Hippocampal formation (tissue), 2 donors: ENCODE data around the gene ZNF140.
A peak's percentile ranks its signal among the peaks of the same experiment; 100 is the strongest.

Experiments
- DNase-seq, 2 donors: peaks; one replicate each; lab custom pipeline; 2025; lab: John Stamatoyannopoulos, UW

ZNF140 gene

GRCh38 chr12:133080368-133081158 is at the start of gene ZNF140:
TSS of gene ZNF140 (plus strand) at chr12:133080923. CDS start at chr12:133081321, 398 bp downstream.
- DNase-seq: peak; percentile 97 to 98

- peak; percentile 88 to 91 for DNase-seq
Observed at GRCh38 chr12:133037207-133038005, 43.3 kb upstream of the ZNF140 start, which contains the start of gene ZNF84. TSS of gene ZNF84 (plus strand) at chr12:133037509. CDS start at chr12:133041468, 3,959 bp downstream.

GRCh38 chr12:133038118-133038709 is 42.5 kb upstream of the ZNF140 start:
- no peak for DNase-seq

DNA sequence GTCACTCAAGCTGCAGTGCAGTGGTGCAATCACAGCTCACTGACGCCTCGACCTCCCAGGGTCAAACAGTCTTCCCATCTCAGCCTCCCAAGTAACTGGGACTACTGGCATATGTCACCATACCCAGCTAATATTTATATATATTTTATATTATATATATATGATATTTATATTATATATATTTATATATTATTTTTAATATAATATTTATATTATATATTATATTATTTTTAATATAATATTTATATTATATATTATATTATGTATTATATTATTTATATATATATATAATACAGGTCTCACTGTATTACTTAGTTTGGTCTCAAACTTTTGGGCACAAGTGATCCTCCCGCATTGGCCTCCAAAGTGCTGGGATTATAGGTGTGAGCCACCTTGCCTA is 34.0 kb upstream of the ZNF140 start:
- DNase-seq: no peak

DNA sequence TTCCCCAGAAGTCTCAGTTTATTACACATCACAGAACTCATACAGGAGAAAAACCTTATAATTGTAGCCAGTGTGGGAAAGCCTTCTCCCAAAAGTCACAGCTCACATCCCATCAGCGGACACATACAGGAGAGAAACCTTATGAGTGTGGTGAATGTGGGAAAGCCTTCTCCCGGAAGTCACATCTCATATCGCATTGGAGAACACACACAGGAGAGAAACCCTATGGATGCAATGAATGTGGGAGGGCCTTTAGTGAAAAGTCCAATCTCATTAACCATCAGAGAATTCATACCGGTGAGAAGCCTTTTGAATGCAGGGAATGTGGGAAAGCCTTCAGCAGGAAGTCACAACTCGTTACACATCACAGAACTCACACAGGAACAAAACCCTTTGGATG is 23.3 kb upstream of the ZNF140 start:
- no peak for DNase-seq

DNA sequence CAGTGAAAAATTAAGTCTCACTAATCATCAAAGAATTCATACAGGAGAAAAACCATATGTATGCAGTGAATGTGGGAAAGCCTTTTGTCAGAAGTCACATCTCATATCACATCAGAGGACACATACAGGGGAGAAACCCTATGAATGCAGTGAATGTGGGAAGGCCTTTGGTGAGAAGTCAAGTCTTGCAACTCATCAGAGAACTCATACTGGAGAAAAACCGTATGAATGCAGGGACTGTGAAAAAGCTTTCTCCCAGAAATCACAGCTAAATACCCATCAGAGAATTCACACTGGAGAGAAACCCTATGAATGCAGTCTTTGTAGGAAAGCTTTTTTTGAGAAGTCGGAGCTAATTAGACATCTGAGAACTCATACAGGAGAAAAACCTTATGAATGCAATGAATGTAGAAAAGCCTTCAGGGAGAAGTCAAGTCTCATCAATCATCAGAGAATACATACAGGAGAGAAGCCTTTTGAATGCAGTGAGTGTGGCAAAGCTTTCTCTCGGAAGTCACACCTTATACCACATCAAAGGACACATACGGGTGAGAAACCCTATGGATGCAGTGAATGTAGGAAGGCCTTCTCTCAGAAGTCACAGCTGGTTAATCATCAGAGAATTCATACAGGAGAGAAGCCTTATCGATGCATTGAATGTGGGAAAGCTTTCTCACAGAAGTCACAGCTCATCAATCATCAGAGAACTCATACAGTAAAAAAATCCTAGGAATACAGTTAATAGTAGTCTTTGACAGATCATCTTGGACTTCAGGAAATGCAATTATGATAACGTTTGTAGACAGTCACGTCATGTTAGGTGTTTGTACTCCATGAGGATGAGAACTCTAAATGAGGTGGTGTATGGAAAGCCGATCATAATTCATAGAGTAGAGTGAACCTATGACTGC is 22.3 kb upstream of the ZNF140 start:
- no peak for DNase-seq

DNA sequence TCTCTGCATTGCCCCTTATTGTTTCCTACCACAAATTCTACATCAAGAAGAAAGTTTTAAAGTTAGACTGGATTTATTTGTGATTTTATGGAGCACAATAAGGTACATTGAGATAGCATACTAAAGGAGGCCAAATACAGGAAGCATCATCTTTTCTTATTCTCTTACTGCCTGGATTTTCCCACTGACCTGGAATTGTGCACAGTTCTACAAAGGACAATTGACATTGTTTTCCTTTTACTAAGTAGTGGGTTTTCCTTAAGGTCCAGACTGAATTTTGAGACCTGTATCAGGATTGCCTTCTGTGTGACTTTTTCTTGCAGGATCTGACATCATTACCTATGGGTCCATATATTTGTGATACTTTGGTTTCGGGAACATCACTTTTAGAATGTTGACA is 18.8 kb upstream of the ZNF140 start:
- DNase-seq: no peak

DNA sequence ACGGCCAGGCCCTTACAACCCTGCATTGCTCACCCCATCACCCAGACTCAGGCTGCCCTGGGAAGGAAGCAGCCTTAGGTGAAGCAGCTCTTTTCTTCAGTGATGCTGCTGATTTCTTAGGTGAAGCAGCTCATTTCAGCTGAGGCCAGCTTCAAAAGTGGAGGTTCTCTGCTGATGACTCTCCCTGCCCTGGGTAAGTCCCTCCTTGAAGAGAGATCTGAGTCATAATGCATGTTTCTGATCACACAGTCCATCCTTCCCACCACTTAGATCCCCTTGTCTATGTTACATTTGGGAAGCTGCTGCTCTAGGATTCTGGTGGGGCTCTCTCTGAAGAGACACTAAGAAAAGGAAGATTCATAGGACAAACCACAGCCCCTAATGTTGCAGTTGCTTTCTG is 17.2 kb upstream of the ZNF140 start:
- no peak for DNase-seq

GRCh38 chr12:133073836-133074235 is 6.9 kb upstream of the ZNF140 start:
- no peak for DNase-seq

- peak; percentile 98 to 99 for DNase-seq
Observed at GRCh38 chr12:133080026-133080367, 726 bp upstream of the ZNF140 start.

DNA sequence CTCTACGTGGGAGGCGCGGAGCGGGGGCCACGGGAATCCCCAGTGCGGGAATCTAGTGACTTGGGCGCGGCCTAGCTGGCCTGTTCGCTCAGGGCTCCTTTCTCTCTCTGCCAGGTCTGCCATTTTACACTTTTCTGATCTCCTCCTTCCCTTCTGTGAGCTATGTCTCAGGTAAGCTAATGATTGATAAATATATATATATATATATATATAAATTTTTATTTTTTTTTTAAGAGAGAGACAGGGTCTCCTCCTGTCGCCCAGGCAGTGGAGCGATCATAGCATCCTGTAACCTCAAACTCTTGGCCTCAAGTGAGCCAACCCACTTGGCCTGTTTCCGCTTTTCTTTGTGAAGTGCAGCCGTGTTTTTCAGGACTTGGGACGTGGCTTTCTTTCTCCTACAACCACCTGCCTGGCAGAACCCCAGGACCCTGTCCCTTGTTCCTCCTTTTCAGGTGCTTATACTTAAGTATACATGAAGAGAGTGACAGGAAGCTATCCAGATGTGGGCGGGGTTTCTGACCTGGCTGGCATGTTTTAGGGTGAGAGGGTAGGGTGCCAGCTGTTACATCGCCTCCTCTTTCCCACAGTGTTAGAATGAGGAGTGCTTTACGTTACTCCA is 547 bp downstream of the ZNF140 start:
- DNase-seq: peak in 1 of 2 donors; percentile 43

GRCh38 chr12:133083345-133083744 is 2.6 kb downstream of the ZNF140 start:
- DNase-seq: no peak

GRCh38 chr12:133105620-133106019 is 24.9 kb downstream of the ZNF140 start:
- DNase-seq: no peak

DNA sequence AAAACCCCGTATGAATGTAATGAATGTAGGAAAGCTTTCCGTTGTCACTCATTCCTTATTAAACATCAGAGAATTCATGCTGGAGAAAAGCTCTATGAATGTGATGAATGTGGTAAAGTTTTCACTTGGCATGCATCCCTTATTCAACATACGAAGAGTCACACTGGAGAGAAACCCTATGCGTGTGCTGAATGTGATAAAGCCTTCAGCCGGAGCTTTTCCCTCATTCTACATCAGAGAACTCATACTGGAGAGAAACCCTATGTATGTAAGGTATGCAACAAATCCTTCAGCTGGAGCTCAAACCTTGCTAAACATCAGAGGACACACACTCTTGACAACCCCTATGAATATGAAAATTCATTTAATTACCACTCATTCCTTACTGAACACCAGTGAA is 25.5 kb downstream of the ZNF140 start:
- DNase-seq: no peak

GRCh38 chr12:133107121-133107520 is 26.4 kb downstream of the ZNF140 start:
- DNase-seq: no peak

- DNase-seq: no peak
Observed at GRCh38 chr12:133108150-133108549, 27.4 kb downstream of the ZNF140 start.

GRCh38 chr12:133120385-133121191 is 39.9 kb downstream of the ZNF140 start:
- no peak for DNase-seq

DNA sequence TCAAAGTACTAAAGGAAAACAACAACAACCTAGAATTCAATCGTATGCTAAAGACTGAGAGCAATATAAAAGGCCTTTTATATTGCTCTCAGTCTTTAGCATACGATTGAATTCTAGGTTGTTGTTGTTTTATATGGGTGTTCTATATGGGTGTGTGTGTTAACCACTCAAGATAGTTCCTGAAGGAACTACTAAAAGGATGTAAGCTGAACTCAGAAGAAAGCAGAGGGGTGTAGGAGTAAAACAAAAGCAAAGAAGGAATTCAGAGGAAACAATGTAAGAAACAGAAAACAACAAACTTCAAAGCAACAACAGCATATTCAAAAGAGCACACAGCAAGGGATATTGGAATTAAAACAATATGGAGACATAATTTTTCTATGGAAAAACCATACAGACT is 44.0 kb downstream of the ZNF140 start:
- no peak for DNase-seq

DNA sequence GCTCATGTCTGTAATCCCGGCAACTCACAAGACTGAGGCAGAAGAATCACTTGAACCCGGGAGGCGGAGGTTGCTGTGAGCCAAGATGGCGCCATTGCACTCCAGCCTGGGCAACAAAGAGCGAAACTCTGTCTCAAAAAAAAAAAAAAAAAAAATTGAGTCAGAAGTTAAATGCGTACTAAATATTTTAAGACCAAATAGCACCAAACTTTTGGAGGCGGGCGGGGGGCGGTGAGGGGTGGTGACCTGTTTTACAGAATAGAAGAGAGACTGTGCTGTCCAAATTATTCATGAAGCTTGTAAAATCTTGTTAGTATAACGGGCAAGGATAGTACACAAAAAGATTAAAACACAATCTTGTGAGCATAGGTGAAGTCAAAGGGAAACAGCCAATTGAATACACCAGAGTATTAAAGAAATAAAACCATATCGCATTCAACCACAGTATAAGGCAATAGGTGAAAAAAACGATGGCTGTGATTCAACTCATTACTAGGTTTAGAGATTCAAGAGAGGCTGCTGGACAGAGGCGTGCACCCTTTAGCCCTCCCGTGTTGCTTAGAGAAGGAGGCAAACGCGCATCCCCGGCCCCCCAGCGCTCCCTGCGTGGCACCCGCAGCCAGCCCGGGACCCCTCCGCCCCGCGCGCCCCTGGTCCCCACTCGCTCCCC is 48.8 kb downstream of the ZNF140 start:
- DNase-seq: no peak
